Effector CD8-positive, alpha-beta T cell (primary cell): ENCODE measurements around the gene ANK3.
"Not testable (repeated sequence)": the region's sequence is repeated elsewhere in the genome, so short reads cannot be mapped to it uniquely, and the experiment has no call there.

Source experiments
- DNase-seq: peaks from one replicate; lab custom pipeline; 2025; lab: John Stamatoyannopoulos, UW

The ANK3 gene

GRCh38 chr10:60096761-60097513 is 292.7 kb downstream of the ANK3 start:
- DNase-seq, result no peak

GRCh38 chr10:60093317-60093716 is 296.4 kb downstream of the ANK3 start:
- no peak for DNase-seq

- DNase-seq, result no peak
Measured at GRCh38 chr10:60086862-60087261, 302.8 kb downstream of the ANK3 start.

- DNase-seq, result no peak
Measured at GRCh38 chr10:60086421-60086820, 303.3 kb downstream of the ANK3 start.

GRCh38 chr10:60082744-60083344 is 306.8 kb downstream of the ANK3 start:
- DNase-seq, result no peak

- no peak for DNase-seq
Measured at GRCh38 chr10:60082341-60082740, 307.3 kb downstream of the ANK3 start.

- DNase-seq, result no peak
Measured at GRCh38 chr10:60073781-60074656, 315.7 kb downstream of the ANK3 start.

- DNase-seq, result no peak
Measured at GRCh38 chr10:60073397-60073780, 316.3 kb downstream of the ANK3 start.

GRCh38 chr10:60069311-60069710 is 320.4 kb downstream of the ANK3 start:
- no peak for DNase-seq

- no peak for DNase-seq
Measured at GRCh38 chr10:60050366-60050765, 339.3 kb downstream of the ANK3 start.

DNA sequence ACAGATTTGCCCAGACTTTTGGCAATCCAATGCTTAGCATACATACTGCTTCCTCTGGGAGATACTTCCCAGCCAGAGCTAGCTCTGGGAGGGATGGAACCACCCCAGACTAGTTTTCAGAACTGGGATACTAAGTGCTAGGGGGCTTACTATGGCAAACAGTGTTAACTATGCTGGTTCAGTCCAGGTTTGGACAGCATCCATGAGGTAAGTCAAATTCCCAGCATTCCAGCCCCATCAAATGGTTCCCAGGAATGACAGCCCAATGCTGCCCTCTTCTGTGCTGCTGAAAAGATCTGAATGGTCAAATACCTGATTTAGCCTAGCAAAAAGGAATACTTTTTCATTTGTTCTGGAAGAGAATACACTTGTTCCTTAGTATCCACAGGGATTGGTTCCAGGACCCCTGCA is 341.6 kb downstream of the ANK3 start:
- DNase-seq, result no peak

- DNase-seq, result no peak
Measured at GRCh38 chr10:60045571-60045970, 344.1 kb downstream of the ANK3 start.

GRCh38 chr10:60044971-60045370 is 344.7 kb downstream of the ANK3 start:
- no peak for DNase-seq

DNA sequence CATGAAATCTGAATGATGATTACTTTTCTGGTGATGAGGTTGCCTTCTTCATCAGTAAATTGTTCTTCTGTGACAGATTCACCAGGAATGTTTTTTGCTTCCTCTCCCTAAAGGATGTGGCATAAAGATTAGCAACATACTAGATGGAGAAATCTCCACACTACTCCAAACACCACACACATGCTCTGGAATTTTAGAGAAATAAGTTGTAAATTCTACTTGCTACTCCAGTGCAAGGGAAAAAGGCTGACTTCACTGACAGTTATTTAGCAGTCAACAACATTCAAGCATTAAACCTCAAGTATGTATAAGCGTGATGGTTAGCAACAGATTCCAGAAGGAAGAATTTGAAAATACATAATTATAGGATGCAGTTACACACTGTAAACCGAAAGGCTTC is 345.4 kb downstream of the ANK3 start:
- no peak for DNase-seq

DNA sequence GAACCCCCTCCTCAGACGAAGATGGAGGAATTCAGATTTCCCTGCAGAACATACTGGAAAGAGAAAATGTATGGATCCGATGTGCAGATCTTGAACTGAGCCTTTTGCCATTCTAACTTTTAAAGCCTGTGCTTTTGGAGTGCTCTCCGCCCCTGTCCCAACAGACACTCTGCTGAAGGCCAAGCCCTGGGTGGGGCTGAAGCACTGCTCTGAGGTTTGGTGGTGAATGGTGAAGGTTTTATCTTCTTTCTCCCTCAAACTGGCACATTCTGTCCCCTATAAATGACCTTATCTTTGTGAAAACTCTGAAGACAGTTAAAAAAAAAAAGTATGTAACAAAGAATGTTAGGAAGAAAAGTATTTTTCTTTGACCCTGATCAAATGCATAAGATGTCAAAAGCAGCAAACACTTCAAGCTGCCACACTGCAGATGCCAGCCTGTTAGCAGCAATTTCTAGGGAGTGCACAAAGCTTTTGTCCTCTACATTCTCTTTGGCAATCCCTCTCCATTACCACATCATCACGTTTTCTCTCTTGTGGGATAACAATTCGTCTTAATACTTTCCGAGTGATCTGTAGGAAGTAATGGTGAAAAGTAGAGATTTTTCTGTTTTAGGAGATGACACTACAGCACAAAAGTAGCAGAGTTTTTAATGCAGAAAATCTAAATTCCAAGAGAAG is 346.0 kb downstream of the ANK3 start:
- no peak for DNase-seq

DNA sequence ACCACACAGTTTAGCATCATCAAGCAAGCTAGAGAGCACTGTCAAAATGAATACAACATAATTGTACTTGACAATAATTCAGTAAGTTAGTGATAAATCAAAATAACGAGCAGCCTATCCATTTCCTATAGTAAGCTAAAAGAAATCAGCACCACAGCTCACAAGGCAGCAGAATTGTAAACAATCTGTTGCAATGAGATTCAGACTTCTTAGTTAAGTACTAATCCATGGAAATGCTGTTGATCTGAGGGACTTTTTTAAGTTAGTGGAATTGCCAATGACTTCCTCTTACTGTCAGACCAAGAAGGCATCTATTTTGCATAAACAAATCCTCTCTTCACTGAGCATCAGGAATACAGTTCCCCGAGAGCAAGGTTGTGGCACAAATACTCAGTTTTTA is 346.8 kb downstream of the ANK3 start:
- no peak for DNase-seq

DNA sequence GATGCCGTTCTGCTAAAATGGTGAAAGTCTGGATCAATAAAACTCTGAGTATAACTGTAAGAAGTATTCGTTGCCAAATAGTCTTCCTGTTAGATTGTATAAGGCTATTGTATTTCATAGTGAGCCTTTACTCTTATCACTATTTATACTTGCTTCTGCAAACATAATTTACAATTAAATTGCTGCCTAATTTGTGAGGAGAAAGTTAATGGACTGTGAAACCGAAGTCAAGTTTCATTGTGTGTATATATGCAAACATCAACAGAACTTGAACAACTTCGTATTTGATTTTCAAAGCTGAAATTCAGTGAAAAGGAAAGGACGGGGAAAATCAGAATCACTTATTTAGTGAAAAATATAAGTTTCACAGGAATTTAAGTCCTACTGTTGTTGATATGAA is 347.4 kb downstream of the ANK3 start:
- DNase-seq, result no peak

GRCh38 chr10:60041489-60042133 is 348.1 kb downstream of the ANK3 start:
- DNase-seq, result no peak

DNA sequence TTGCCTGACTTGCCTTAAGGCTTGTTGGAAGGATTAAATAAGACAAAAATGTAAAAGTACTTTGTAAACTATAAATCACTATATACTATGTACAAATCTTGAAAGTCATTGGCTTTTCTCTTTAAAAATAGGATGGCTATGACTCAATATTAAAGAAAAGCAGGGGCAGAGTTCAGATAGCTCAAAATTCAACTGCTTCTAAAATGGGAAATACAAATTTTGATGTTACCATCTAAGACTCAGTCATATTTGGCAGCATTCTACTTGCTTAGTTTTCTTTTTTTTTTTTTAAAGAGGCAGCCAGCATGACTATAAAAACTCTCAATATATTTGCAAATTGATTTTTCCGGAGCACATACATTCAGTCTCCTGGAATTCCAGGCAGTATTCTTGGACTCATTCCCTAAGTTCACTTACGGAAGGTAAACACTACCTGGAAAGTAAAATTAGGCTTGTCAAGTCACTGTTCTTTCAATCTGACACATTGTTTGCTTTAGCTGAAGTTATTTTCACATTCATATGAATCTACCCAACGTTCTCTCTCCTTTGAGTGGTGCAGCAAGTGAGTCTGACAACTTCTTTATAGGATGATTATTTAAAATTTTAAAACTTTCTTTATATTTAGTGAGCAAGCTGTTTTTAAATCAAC is 349.5 kb downstream of the ANK3 start:
- DNase-seq, result no peak

DNA sequence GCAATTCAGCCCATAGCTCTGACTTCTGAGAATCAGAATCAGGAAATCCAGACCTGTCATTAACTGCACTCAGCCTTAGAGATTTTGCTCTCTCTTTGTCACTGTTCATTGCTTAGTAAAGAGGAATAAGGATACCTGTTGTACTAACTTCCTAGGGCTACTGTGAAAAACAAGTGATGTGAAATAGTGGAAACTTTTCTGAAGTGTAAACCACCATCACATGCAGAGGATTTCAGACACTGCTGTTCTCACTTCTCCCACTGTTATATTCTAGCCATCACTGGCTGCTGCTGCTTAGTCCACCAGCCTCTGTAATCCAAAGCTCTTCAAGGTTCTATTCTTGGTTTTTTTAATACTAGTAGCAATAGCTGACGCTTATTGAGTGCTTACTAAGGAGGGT is 353.7 kb downstream of the ANK3 start:
- DNase-seq, result no peak

DNA sequence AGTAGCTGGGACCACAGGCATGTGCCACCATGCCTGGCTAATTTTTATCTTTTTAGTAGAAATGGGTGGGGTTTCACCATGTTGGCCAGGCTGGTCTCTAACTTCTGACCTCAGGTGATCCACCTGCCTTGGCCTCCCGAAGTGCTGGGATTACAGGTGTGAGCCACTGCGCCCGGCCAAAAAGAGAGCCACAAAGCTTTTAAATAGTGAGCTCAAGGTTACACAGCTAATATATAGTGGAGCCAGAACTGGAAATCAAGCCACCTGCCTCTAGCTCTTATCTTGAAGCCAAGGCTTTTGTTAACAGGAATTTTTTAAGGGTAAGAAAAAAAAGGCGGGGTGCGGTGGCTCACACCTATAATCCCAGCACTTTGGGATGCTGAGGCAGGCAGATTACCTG is 354.3 kb downstream of the ANK3 start:
- not testable (repeated sequence) for DNase-seq
